CD8-positive, alpha-beta memory T cell (primary cell): ENCODE measurements around the gene FYCO1. TPM values are rescaled to one million over a fixed set of nuclear protein-coding genes. Genes with fewer than 3 reads are reported as not detected.

Experiments
- CTCF ChIA-PET: fragments of 350-600 bp; sonication (Branson Sonifier 250); formaldehyde crosslinking; loops from one replicate; lab custom pipeline; 2021; ENCODE audit warnings: antibody characterized with exemption; lab: Charles Lee
- POLR2A ChIA-PET: fragments of 350-600 bp; sonication (Branson Sonifier 250); formaldehyde crosslinking; loops from one replicate; lab custom pipeline; 2021; ENCODE audit warnings: antibody characterized with exemption; lab: Charles Lee
- DNase-seq, 5 donors: peaks; one replicate each; pipeline versions ENCODE4 v3.0.0 to v3.0.0-alpha.2; 2020 to 2022; ENCODE audit warnings: mixed read lengths in 1 of 5
- H3K27ac ChIP-seq: one replicate; pipeline ENCODE4 v1.7.0; 2013; ENCODE audit warnings: low read depth, mild to moderate bottlenecking, low read length, moderate library complexity
- H3K27me3 ChIP-seq: 2 replicates; pipeline ENCODE4 v1.7.0; 2013; ENCODE audit warnings: low read length, mild to moderate bottlenecking; ENCODE audit not compliant: insufficient read depth, poor library complexity, severe bottlenecking
- H3K36me3 ChIP-seq: 2 replicates; pipeline ENCODE4 v1.7.0; 2013; ENCODE audit warnings: mild to moderate bottlenecking, low read length, moderate library complexity; ENCODE audit not compliant: insufficient read depth
- H3K4me1 ChIP-seq: 2 replicates; pipeline ENCODE4 v1.7.0; 2013; ENCODE audit warnings: mild to moderate bottlenecking, low read length, moderate library complexity; ENCODE audit not compliant: insufficient read depth
- H3K4me3 ChIP-seq: 2 replicates; pipeline ENCODE4 v1.7.0; 2013; ENCODE audit warnings: mild to moderate bottlenecking, low read length
- H3K9me3 ChIP-seq: 2 replicates; pipeline ENCODE4 v1.7.0; 2013; ENCODE audit warnings: mild to moderate bottlenecking, low read length
- H3K27ac Mint-ChIP-seq, 8 donors: one replicate each; pipeline ENCODE4 v1.8.0; 2020 to 2021; ENCODE audit warnings: mixed read lengths in 8 of 8, mild to moderate bottlenecking in 6 of 8, inconsistent platforms in 3 of 8, moderate library complexity in 3 of 8
- H3K27me3 Mint-ChIP-seq, 2 donors: one replicate each; pipeline ENCODE4 v1.8.0; 2020 to 2021; ENCODE audit warnings: mixed read lengths in 2 of 2, mild to moderate bottlenecking in 1 of 2, moderate library complexity in 1 of 2
- H3K36me3 Mint-ChIP-seq, 3 donors: one replicate each; pipeline ENCODE4 v1.8.0; 2020 to 2021; ENCODE audit warnings: mixed read lengths in 3 of 3, inconsistent platforms in 1 of 3, mild to moderate bottlenecking in 1 of 3
- H3K4me1 Mint-ChIP-seq, 3 donors: one replicate each; pipeline ENCODE4 v1.8.0; 2020 to 2021; ENCODE audit warnings: mixed read lengths in 3 of 3, inconsistent platforms in 1 of 3, mild to moderate bottlenecking in 1 of 3
- H3K4me3 Mint-ChIP-seq, 7 donors: one replicate each; pipeline ENCODE4 v1.8.0; 2020 to 2021; ENCODE audit warnings: mixed read lengths in 7 of 7, mild to moderate bottlenecking in 6 of 7, moderate library complexity in 4 of 7, inconsistent platforms in 2 of 7
- H3K9me3 Mint-ChIP-seq, 5 donors: one replicate each; pipeline ENCODE4 v1.8.0; 2020 to 2022; ENCODE audit warnings: mixed read lengths in 5 of 5, mild to moderate bottlenecking in 3 of 5, moderate library complexity in 2 of 5, inconsistent platforms in 1 of 5
- polyA plus RNA-seq: library from polyadenylated mRNA; unstranded; fragments of 300-500 nt; fragmentation: Illumina TruSeq; gene quantifications from one replicate; pipeline ENCODE4 v1.2.3, GENCODE V29; 2021
- total RNA-seq, 2 experiments: library from RNA; stranded (reverse); gene quantifications; one replicate each; pipeline ENCODE4 v1.2.3, GENCODE V29; 2021

The FYCO1 gene
- total and polyA plus RNA-seq, 3 experiments from 2014 or later = 11.0 to 13.7 (median 13.4) TPM

DNA sequence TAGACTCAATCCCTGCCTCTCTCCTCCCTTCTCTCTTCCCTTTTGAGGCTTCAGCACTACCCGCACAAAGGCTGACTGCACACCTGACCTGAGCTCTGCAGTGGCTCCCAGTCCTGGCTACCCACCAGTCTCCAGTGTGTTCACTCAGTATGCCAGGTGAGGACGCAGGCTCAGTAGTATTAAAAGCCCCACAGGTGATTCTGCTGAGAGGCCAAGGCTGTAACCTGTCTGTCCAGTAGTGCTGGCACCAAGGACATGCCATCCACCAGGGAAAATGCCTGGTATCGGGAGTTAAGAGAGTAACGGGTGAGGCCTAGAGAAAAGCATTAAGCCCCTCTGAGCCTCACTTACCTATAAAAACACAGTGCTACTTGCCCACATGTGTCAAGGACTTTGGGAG lies 20.9 kb downstream of the FYCO1 start:
- Histone ChIP-seq H3K27me3 (no peaks in the 10 kb centered on the region), H3K4me3 (no peak overlapping the region), H3K4me1 (peaks cover 82% of the 10 kb centered on the region), H3K27ac (no peak overlapping the region), H3K9me3 (no peaks in the 10 kb centered on the region), H3K36me3 (peaks cover 29% of the 10 kb centered on the region)
- DNase-seq = no peak
- CTCF ChIA-PET = interaction anchor here (0.7 to 1.9 kb wide), 3 partner anchors 9 to 123 kb away, joined by 3 to 6 read pairs (median 4); no protein-coding TSS in a partner anchor
- H3K4me3 Mint-ChIP-seq = peak overlapping the region in 4 of 7 donors; percentile 27 to 60 (median 42)
- H3K9me3 Mint-ChIP-seq = no peaks in the 10 kb centered on the region
- H3K36me3 Mint-ChIP-seq = peaks cover 22 to 76% (median 26%) of the 10 kb centered on the region in 3 donors
- H3K4me1 Mint-ChIP-seq = peaks cover 88 to 97% (median 94%) of the 10 kb centered on the region in 3 donors
- peaks cover 0 to 2% of the 10 kb centered on the region in 2 donors for H3K27me3 Mint-ChIP-seq
- POLR2A ChIA-PET = interaction anchor here (0.7 to 2.1 kb wide), 2 partner anchors 16 to 20 kb away, joined by 3 to 16 read pairs; no protein-coding TSS in a partner anchor
- H3K27ac Mint-ChIP-seq = peak overlapping the region; percentile 78 to 98 (median 92)

- Histone ChIP-seq H3K9me3 (no peaks in the 10 kb centered on the region), H3K27ac (no peak overlapping the region), H3K4me3 (no peak overlapping the region), H3K27me3 (no peaks in the 10 kb centered on the region), H3K36me3 (peaks cover 41% of the 10 kb centered on the region), H3K4me1 (peaks cover 81% of the 10 kb centered on the region)
- Mint-ChIP-seq H3K4me1 (peaks cover 90 to 97% (median 94%) of the 10 kb centered on the region in 3 donors), H3K27me3 (peaks cover 0 to 2% of the 10 kb centered on the region in 2 donors), H3K9me3 (no peaks in the 10 kb centered on the region), H3K4me3 (peak overlapping the region in 6 of 7 donors; percentile 11 to 52 (median 38)), H3K27ac (peak overlapping the region; percentile 29 to 95 (median 86)), H3K36me3 (peaks cover 21 to 79% (median 30%) of the 10 kb centered on the region in 3 donors)
- ChIA-PET CTCF (interaction anchor here (0.9 to 1.9 kb wide), 3 partner anchors 14 to 96 kb away, joined by 3 to 4 read pairs (median 4); no protein-coding TSS in a partner anchor), POLR2A (interaction anchor here (0.6 kb wide), 1 partner anchor 364 kb away, joined by 5 read pairs; no protein-coding TSS in a partner anchor)
- no peak for DNase-seq
Measured at GRCh38 chr3:45972534-45973402, 22.9 kb downstream of the FYCO1 start.

DNA sequence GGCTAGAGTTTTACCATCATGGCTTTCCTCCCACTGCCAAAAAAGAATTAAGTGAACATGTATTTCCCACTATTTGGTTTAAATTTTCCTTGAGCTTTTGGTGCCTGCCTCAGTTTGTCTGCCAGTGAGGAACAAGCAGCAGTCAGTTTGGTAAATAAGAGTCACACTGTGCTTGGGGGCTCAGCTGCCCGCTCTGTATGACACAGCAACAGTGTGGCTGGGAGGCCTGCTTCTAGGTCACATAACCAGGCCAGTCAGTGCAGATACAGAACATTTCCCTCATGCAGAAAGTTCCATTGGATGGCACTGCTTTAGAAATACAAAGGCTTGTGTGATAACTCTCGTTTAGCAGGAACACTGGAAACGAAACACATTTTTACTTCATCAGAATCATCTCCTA lies 25.7 kb downstream of the FYCO1 start:
- H3K4me1 Mint-ChIP-seq = peaks cover 86 to 94% (median 92%) of the 10 kb centered on the region in 3 donors

DNA sequence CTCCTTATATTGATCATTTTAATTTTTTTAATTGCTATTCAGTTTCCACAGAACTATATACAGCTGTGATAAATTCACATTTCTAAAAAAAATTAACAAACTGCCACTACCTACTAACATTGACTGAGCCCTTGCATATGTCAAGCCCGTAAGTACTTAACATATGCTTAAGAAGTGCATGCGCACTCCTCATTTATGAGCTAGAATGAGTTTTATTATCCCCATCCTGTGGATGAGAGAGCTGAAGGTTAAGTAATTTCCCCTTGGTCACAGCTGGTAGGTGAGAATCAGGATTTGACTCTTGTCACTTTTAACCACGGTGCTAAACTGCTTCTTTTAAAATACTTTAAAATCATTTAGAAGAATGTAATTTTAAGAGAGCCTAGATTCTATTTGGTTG lies 26.5 kb downstream of the FYCO1 start:
- Mint-ChIP-seq H3K36me3 (peaks cover 25 to 92% (median 29%) of the 10 kb centered on the region in 3 donors), H3K27me3 (no peaks in the 10 kb centered on the region), H3K27ac (peak overlapping the region in 7 of 8 donors; percentile 29 to 94 (median 80)), H3K4me3 (peak overlapping the region in 5 of 7 donors; percentile 32 to 83 (median 49)), H3K9me3 (no peaks in the 10 kb centered on the region), H3K4me1 (peaks cover 86 to 94% (median 92%) of the 10 kb centered on the region in 3 donors)
- H3K9me3 ChIP-seq = no peaks in the 10 kb centered on the region
- no peak overlapping the region for H3K4me3 ChIP-seq
- POLR2A ChIA-PET = interaction anchor here (0.8 kb wide), 1 partner anchor 26 kb away, joined by 4 read pairs; the partner anchor contains the start of gene FYCO1
- CTCF ChIA-PET = interaction anchor here (0.6 to 6.9 kb wide), 11 partner anchors 8 to 108 kb away, joined by 3 to 64 read pairs (median 5); partner anchors contain the start of gene CXCR6
- no peak overlapping the region for H3K27ac ChIP-seq
- DNase-seq = no peak
- H3K27me3 ChIP-seq = no peaks in the 10 kb centered on the region
- H3K4me1 ChIP-seq = peaks cover 82% of the 10 kb centered on the region
- H3K36me3 ChIP-seq = peaks cover 52% of the 10 kb centered on the region

More for the DNA sequence above, 25.7 kb downstream of the FYCO1 start:
- Histone ChIP-seq H3K9me3 (no peaks in the 10 kb centered on the region), H3K27ac (peak overlapping the region; percentile 1), H3K4me1 (peaks cover 82% of the 10 kb centered on the region), H3K4me3 (no peak overlapping the region), H3K36me3 (peaks cover 53% of the 10 kb centered on the region), H3K27me3 (no peaks in the 10 kb centered on the region)
- Mint-ChIP-seq H3K4me3 (peak overlapping the region in 5 of 7 donors; percentile 14 to 83 (median 48)), H3K27me3 (no peaks in the 10 kb centered on the region), H3K27ac (peak overlapping the region; percentile 57 to 94 (median 86)), H3K36me3 (peaks cover 25 to 92% (median 30%) of the 10 kb centered on the region in 3 donors), H3K9me3 (no peaks in the 10 kb centered on the region)
- POLR2A ChIA-PET = interaction anchor here (0.8 kb wide), 1 partner anchor 25 kb away, joined by 4 read pairs; the partner anchor contains the start of gene FYCO1
- no peak for DNase-seq
- CTCF ChIA-PET = interaction anchor here (2.0 to 6.9 kb wide), 3 partner anchors 27 to 107 kb away, joined by 7 to 64 read pairs (median 9); partner anchors contain the start of gene CXCR6

GRCh38 chr3:45968706-45969105 lies 26.9 kb downstream of the FYCO1 start:
- H3K36me3 ChIP-seq = peaks cover 54% of the 10 kb centered on the region
- peaks cover 82% of the 10 kb centered on the region for H3K4me1 ChIP-seq
- ChIA-PET POLR2A (interaction anchor here (0.7 kb wide), 1 partner anchor 18 kb away, joined by 4 read pairs; no protein-coding TSS in a partner anchor), CTCF (interaction anchor here (0.6 to 6.9 kb wide), 12 partner anchors 9 to 109 kb away, joined by 3 to 64 read pairs (median 4); partner anchors contain the start of gene CXCR6)
- Mint-ChIP-seq H3K9me3 (no peaks in the 10 kb centered on the region), H3K27ac (peak overlapping the region in 7 of 8 donors; percentile 60 to 94 (median 80)), H3K4me3 (peak overlapping the region in 4 of 7 donors; percentile 44 to 83 (median 53)), H3K36me3 (peaks cover 25 to 94% (median 31%) of the 10 kb centered on the region in 3 donors), H3K27me3 (no peaks in the 10 kb centered on the region), H3K4me1 (peaks cover 89 to 96% (median 94%) of the 10 kb centered on the region in 3 donors)
- no peaks in the 10 kb centered on the region for H3K27me3 ChIP-seq
- DNase-seq = no peak
- H3K4me3 ChIP-seq = no peak overlapping the region
- no peaks in the 10 kb centered on the region for H3K9me3 ChIP-seq
- no peak overlapping the region for H3K27ac ChIP-seq

- no peak for DNase-seq
- H3K27ac Mint-ChIP-seq = peak overlapping the region; percentile 59 to 97 (median 84)
- Histone ChIP-seq H3K9me3 (no peaks in the 10 kb centered on the region), H3K4me1 (peaks cover 86% of the 10 kb centered on the region), H3K27ac (no peak overlapping the region), H3K36me3 (peaks cover 60% of the 10 kb centered on the region), H3K4me3 (no peak overlapping the region), H3K27me3 (no peaks in the 10 kb centered on the region)
- no peaks in the 10 kb centered on the region for H3K9me3 Mint-ChIP-seq
- no peaks in the 10 kb centered on the region for H3K27me3 Mint-ChIP-seq
- peaks cover 90 to 96% (median 94%) of the 10 kb centered on the region in 3 donors for H3K4me1 Mint-ChIP-seq
- peaks cover 30 to 94% (median 32%) of the 10 kb centered on the region in 3 donors for H3K36me3 Mint-ChIP-seq
- H3K4me3 Mint-ChIP-seq = peak overlapping the region in 5 of 7 donors; percentile 37 to 83 (median 54)
- ChIA-PET POLR2A (interaction anchor here (0.5 to 0.7 kb wide), 3 partner anchors 17 to 401 kb away, joined by 3 to 5 read pairs (median 4); no protein-coding TSS in a partner anchor), CTCF (interaction anchor here (0.8 to 6.9 kb wide), 10 partner anchors 9 to 109 kb away, joined by 3 to 64 read pairs (median 5); partner anchors contain the start of gene CXCR6)
Measured at GRCh38 chr3:45968149-45968548, 27.5 kb downstream of the FYCO1 start.

DNA sequence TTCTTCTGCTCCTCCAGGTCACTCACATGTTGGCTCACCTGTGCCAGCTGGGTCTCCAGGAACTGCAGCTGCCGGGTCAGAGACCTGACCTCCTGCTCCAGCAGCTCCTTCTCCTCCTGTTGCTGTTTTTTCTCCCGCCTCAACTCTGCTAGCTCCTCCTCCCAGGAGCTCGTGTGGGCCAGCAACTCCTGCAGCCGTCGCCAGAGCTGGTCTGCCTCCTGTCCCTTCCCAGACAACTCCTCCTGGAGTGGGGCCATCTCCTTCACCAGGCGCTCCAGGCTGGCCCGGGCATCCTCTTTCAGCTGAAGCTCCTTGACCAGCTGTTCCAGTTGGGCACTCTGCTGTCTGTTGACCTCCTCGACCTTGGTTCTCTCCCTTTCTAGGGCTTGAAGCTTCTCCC lies 27.9 kb downstream of the FYCO1 start:
- Histone ChIP-seq H3K36me3 (peaks cover 61% of the 10 kb centered on the region), H3K27ac (no peak overlapping the region), H3K9me3 (no peaks in the 10 kb centered on the region), H3K4me1 (peaks cover 87% of the 10 kb centered on the region), H3K4me3 (no peak overlapping the region), H3K27me3 (no peaks in the 10 kb centered on the region)
- no peak for DNase-seq
- H3K27me3 Mint-ChIP-seq = no peaks in the 10 kb centered on the region
- no peaks in the 10 kb centered on the region for H3K9me3 Mint-ChIP-seq
- ChIA-PET CTCF (interaction anchor here (1.0 to 6.9 kb wide), 8 partner anchors 10 to 404 kb away, joined by 3 to 64 read pairs (median 6); no protein-coding TSS in a partner anchor), POLR2A (interaction anchor here (0.5 to 0.7 kb wide), 3 partner anchors 17 to 401 kb away, joined by 3 to 5 read pairs (median 4); no protein-coding TSS in a partner anchor)
- H3K4me3 Mint-ChIP-seq = peak overlapping the region in 5 of 7 donors; percentile 37 to 83 (median 54)
- peaks cover 91 to 96% (median 94%) of the 10 kb centered on the region in 3 donors for H3K4me1 Mint-ChIP-seq
- peaks cover 31 to 94% (median 31%) of the 10 kb centered on the region in 3 donors for H3K36me3 Mint-ChIP-seq
- peak overlapping the region; percentile 68 to 97 (median 84) for H3K27ac Mint-ChIP-seq
